Liver (tissue), 3 donors: ENCODE measurements around the gene RAB37.

ENCODE experiments used
- CTCF ChIP-seq: fragments of 150-350 bp; IDR thresholded peaks from 2 replicates; pipeline ENCODE4 v1.5.1; 2017; ENCODE audit warnings: improper control_type of control experiment, low read depth, low read length; ENCODE audit not compliant: missing input control
- EGR1 ChIP-seq, 2 donors: IDR thresholded peaks; 2 replicates each; pipeline ENCODE4 v1.6.1; 2016 to 2018; ENCODE audit warnings: antibody characterized with exemption in 2 of 2, low read depth in 2 of 2
- FOXA2 ChIP-seq: IDR thresholded peaks from 2 replicates; pipeline ENCODE4 v1.6.1; 2016; ENCODE audit warnings: antibody characterized with exemption
- MAX ChIP-seq: IDR thresholded peaks from 2 replicates; pipeline ENCODE4 v1.6.1; 2016; ENCODE audit warnings: antibody characterized with exemption
- TAF1 ChIP-seq: conservative IDR thresholded peaks from 2 replicates; pipeline ENCODE4 v1.6.1; 2016; ENCODE audit warnings: antibody characterized with exemption, mild to moderate bottlenecking
- YY1 ChIP-seq: IDR thresholded peaks from 2 replicates; pipeline ENCODE4 v1.6.1; 2016; ENCODE audit warnings: antibody characterized with exemption, mild to moderate bottlenecking
- donor health status: healthy.
- donor health status: healthy.

GRCh38 chr17:74739227-74739831 is 2.3 kb downstream of the RAB37 start:
- TF ChIP-seq YY1 (no peak), CTCF (no peak), EGR1 (IDR thresholded peaks at IDR 0.05; ENCODE audit: low read depth in 2 of 2) (no peak), TAF1 (no peak), MAX (no peak), FOXA2 (no peak)
